Mucosa of stomach (tissue), 1 donor: Measurements from ENCODE around the gene RNASE4.
"Not testable (repeated sequence)": the region's sequence is repeated elsewhere in the genome, so short reads cannot be mapped to it uniquely, and the experiment has no call there.

Experiments
- H3K27me3 ChIP-seq: one replicate; pipeline ENCODE4 v1.7.0; 2013; ENCODE audit warnings: mild to moderate bottlenecking, low read length; ENCODE audit not compliant: control insufficient read depth, insufficient read depth
- H3K36me3 ChIP-seq: one replicate; pipeline ENCODE4 v1.7.0; 2013; ENCODE audit warnings: low read length; ENCODE audit not compliant: control insufficient read depth, insufficient read depth
- H3K4me1 ChIP-seq: one replicate; pipeline ENCODE4 v1.7.0; 2013; ENCODE audit warnings: mild to moderate bottlenecking, low read length; ENCODE audit not compliant: control insufficient read depth, insufficient read depth
- H3K4me3 ChIP-seq: one replicate; pipeline ENCODE4 v1.7.0; 2013; ENCODE audit warnings: low read length
- H3K9ac ChIP-seq: one replicate; pipeline ENCODE4 v1.7.0; 2013; ENCODE audit warnings: mild to moderate bottlenecking, low read length, moderate library complexity
- H3K9me3 ChIP-seq: one replicate; pipeline ENCODE4 v1.7.0; 2013; ENCODE audit warnings: mild to moderate bottlenecking, low read length, moderate library complexity; ENCODE audit not compliant: control insufficient read depth
- donor health status: Pancreatic carcinoma.

RNASE4 gene, protein sequence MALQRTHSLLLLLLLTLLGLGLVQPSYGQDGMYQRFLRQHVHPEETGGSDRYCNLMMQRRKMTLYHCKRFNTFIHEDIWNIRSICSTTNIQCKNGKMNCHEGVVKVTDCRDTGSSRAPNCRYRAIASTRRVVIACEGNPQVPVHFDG

DNA sequence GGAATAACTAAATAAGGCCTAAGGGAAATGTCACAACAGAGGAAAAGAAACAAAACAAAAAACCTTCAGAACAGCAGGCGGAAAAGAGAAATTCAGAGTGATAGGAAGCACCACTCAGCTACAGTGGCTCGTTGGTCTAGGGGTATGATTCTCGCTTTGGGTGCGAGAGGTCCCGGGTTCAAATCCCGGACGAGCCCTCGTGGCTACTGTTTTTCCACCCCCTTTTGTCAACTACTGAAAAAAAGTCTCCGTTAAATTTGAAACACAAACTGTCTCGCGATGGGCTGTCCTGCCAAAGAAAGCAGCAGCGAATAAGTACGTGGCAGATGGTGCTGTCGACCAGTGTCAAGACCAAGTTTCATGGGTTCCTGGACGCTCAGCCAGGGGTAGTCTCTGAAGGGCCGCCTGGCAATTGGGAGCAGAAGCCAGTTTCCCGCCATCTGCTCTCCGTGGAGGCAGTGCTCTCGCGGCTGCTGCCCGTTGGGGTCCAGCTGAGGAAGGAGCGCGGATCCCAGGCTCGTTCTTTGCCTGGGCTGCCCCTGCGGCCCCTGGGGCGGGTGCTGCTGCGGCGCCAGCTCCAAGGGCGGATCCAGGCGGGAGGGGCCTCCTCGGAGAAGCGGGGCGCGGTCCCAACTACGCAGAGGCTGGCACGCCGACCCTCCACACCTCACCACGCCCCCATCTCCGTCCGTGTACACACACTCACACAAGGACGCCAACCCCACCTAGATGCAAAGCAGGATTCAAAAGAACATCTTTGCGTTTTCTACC is at the start of gene RNASE4:
Gene RNASE4 (plus strand): TSS at position 670 of the 771 bp plus-strand sequence. CDS start 14,812 bp downstream, outside the sequence.
- Histone ChIP-seq H3K4me1 (peaks cover 35% of the 10 kb centered on the region), H3K27me3 (no peaks in the 10 kb centered on the region), H3K9me3 (no peaks in the 10 kb centered on the region), H3K4me3 (peak within 1 kb of the TSS; percentile 91), H3K36me3 (no peaks in the 10 kb centered on the region), H3K9ac (peak within 1 kb of the TSS; percentile 99)

DNA sequence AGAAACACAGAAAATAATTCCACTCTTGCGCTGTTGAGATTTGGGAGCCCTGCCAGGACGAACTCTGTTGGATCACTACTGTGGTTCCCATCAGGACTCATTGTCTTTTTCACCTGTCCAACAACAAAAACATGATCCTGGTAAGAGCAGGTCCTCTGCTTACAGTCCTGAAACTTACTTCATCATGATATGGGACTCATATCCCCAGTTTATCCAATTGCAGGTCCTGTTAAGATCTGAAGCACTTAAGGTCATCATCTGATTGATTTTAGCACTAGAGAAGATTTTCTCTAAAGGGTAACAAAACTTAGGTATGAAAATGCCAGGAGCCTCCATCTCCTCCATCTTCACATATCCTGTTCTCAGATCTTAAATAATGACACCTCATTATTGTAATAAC is 42.8 kb upstream of the RNASE4 start, which contains the start of gene OR6S1:
Gene OR6S1 (minus strand): TSS at position 101 of the 400 bp plus-strand sequence. CDS start 0 bp downstream, at position 101.
- Histone ChIP-seq H3K4me3 (no peak within 1 kb of the TSS), H3K9me3 (no peaks in the 10 kb centered on the region), H3K27me3 (peaks cover 10% of the 10 kb centered on the region), H3K9ac (no peak within 1 kb of the TSS), H3K4me1 (no peaks in the 10 kb centered on the region), H3K36me3 (no peaks in the 10 kb centered on the region)

DNA sequence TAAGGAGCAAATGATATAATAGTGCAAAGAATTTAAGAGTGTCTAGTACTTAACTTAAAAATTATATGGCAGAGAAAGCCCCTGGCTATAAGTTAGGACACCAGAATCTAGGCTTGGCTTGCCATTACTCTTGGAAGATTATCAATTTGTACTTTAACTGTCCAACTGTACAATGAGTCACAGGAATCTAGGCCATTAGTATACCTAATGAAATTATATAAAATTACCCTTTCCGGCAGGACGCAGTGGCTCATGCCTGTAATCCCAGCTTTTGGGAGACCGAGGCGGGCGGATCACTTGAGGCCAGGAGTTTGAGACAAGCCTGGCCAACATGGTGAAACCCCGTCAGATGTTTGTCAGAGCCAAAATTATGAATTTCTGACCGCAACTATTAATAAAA is 42.2 kb upstream of the RNASE4 start:
- H3K27me3 ChIP-seq: peaks cover 5% of the 10 kb centered on the region
- H3K4me1 ChIP-seq: no peaks in the 10 kb centered on the region
- H3K9me3 ChIP-seq: no peaks in the 10 kb centered on the region
- no peaks in the 10 kb centered on the region for H3K36me3 ChIP-seq
- no peak overlapping the region for H3K4me3 ChIP-seq
- H3K9ac ChIP-seq: no peak overlapping the region

DNA sequence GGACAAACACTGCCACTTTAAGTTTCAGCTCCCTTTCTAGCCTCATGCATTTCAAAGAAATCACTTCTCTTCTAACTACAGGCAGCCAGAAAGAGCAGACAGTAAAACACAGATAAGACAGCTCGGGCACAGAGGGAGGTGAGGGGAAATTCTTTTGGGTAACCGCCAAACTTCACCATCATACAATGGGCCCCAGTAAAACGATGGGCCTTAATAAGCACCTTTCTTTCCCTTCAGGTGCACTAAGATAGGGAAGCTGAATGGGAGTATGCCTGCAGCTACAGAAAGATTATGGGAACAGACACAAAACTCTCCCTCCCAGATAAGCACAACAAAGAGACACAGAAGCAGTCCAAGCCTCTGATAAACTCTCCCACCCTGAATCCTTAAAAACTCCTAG is 41.6 kb upstream of the RNASE4 start:
- not testable (repeated sequence) for H3K4me1 ChIP-seq, H3K36me3 ChIP-seq, H3K4me3 ChIP-seq, H3K9me3 ChIP-seq, H3K27me3 ChIP-seq, H3K9ac ChIP-seq

DNA sequence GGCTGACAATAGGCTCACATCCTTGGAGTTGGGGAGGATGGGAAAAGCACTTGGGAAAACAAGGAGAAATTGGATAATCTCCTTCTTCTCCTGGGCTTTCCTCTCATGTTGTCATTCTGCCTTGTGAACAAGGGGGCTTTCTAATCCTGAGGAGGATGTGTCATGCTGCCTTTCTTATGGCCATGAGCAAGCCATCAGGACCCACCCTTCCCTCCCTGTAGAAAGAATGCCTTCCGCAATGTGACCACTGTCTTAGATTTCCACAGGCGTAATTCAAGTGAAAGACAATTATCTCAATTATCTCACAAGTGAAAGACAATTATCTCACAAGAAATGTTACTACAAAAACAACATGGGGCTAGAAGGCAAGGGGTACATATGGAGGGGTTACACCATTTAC is 39.8 kb upstream of the RNASE4 start:
- H3K36me3 ChIP-seq: no peaks in the 10 kb centered on the region
- no peaks in the 10 kb centered on the region for H3K4me1 ChIP-seq
- H3K4me3 ChIP-seq: no peak overlapping the region
- peaks cover 4% of the 10 kb centered on the region for H3K27me3 ChIP-seq
- H3K9ac ChIP-seq: no peak overlapping the region
- H3K9me3 ChIP-seq: no peaks in the 10 kb centered on the region

DNA sequence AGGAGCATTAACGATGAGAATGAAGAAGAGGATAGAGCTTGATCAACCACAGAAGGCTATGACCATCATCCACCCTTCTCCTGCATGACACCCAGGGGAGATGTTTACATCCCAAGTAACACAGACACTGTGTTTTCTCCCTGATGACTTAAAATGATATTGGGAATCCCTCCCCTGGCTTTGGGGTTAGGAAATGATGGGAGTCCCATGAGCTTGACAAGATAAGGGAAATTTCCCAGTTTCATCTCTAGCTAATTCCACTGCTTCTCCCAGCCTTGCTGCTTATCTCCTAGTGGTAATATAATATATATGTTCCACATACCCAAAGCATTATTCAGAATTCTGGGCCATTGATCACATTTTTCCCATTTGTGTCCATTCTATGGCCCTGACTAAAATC is 38.9 kb upstream of the RNASE4 start:
- Histone ChIP-seq H3K4me3 (no peak overlapping the region), H3K4me1 (no peaks in the 10 kb centered on the region), H3K9me3 (no peaks in the 10 kb centered on the region), H3K27me3 (peaks cover 4% of the 10 kb centered on the region), H3K9ac (no peak overlapping the region), H3K36me3 (no peaks in the 10 kb centered on the region)

DNA sequence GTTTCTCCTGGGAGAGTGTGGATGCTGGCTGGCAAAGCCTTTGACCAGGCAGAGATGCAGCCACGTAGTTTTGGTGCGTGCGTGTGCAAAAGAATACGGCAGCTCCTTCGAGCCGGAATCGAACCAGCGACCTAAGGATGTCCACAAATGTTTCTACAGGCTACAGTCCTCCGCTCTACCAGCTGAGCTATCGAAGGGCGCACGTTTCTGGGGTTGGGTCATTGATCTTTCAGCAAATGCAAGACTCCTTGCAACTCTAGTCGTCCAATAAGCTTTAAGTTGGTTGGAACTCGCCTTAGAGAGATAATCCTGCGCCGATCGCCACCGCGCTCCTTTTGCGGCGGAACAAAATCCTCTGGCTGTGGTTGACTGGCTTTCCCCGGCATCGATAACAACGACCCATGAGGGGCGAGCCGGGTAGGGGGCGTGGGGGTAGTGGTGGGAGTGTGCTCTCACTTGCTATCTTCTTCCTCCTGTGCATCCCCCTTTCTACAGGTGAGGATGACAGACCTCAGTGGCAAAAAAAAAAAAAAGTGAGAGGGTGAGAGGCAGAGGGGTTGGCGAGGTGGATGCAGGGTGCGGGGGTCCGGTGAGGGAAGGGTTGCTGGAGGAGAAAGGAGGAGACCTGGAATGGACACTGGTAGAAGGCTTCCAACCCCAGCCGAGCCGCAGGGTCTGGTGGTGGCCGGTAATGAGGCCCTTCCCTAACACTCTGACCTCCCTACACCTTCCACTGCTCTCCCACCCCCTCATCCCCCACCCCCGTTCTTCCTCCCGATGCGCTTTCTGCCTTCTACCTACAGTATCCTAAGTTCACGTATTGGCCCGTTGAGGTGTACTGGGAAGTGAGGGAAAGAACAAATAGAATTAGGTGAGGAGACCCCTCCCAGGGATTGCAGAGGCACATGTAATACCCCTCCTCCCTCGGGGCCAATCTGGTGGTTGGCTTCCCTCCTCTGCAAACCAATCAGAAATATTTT is 31.1 kb upstream of the RNASE4 start:
- no peaks in the 10 kb centered on the region for H3K4me1 ChIP-seq
- peaks cover 50% of the 10 kb centered on the region for H3K27me3 ChIP-seq
- no peak overlapping the region for H3K9ac ChIP-seq
- H3K4me3 ChIP-seq: no peak overlapping the region
- H3K9me3 ChIP-seq: no peaks in the 10 kb centered on the region
- H3K36me3 ChIP-seq: no peaks in the 10 kb centered on the region

DNA sequence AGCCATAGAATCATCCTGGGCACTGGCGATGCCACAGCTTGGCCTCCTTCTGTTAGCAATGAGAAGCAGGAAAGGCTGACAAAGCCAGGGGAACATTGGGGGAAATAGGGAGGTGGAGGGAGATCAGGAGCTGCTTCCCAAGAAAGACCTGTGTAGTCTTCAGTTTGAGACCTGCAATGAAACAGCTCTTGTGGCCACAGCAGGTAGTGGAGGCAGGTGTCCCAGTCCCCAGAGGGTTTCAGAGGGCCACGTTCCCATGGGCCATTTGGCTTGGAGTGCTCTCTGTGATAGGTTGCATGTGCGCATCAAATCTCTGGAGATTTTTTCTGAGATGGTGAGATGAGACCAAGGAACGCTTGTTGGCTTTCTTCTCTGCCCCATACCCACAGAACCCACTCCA is 28.5 kb upstream of the RNASE4 start:
- H3K27me3 ChIP-seq: peaks cover 50% of the 10 kb centered on the region
- H3K9ac ChIP-seq: no peak overlapping the region
- no peaks in the 10 kb centered on the region for H3K36me3 ChIP-seq
- H3K4me3 ChIP-seq: no peak overlapping the region
- no peaks in the 10 kb centered on the region for H3K9me3 ChIP-seq
- H3K4me1 ChIP-seq: no peaks in the 10 kb centered on the region

DNA sequence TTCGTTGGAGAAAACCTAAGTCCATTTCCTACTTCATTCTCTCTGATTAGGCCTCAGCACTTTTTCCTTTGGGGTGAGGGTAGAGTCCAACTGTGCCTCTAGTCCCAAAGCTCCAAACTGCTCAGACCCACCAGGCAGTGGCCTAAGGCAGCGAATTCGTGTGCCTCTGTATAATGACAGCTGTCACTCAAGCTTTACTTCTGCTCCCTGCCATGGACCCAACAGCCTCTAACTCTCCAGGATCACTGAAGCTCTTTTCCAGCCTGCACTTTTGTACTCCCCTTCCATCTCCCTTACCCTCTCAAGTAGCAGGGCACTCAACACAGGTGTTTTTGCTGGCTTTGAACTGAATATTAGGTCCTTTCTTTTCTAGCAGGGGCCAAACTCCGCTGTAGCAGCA is 28.1 kb upstream of the RNASE4 start:
- no peaks in the 10 kb centered on the region for H3K4me1 ChIP-seq
- H3K4me3 ChIP-seq: no peak overlapping the region
- peaks cover 49% of the 10 kb centered on the region for H3K27me3 ChIP-seq

DNA sequence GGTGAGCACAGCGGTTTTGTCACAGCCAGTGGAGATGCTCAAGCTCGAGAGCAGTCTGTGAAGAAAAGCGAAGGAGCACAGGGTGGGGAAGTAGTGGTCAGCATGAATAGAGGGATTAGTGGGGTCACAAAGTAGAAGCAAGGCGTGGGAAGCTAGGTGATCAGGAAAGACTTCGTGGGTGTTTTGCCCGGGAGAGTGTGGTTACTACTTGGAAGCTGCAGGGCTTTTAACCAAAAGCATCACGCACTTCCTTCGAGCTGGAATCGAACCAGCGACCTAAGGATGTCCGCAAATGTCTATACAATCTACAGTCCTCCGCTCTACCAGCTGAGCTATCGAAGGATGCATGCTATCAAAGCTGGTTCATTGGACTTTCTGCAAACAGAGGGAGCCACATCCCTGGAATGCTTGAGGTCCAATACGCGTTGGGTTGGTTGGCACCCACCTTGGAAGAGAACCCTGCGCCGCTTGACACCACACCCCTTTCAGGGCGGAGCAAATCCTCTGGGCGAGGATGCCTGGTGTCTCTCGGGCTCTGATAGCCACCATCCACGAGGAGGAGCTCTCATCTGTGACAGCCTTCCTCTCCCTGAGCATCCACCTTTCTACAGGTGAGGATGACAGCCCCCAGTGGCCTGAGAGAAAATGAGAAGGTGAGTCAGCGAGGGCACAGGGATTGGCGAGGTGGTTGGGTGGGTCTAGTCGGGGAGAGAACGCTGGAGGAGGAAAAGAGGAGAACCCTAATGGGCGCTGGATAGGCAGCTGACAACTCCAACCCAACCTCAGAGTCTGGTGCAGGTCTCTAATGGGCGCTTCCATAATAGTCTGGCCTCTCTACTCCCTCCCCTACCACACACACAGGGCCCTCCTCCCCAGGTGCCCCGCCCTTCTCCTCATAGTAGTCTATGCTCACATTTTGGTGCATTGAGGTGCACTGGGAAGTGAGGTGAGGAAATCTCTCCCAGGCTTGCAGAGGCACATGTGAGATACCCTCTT is 26.8 kb upstream of the RNASE4 start:
- no peak overlapping the region for H3K9ac ChIP-seq
- H3K9me3 ChIP-seq: no peaks in the 10 kb centered on the region
- no peaks in the 10 kb centered on the region for H3K4me1 ChIP-seq
- H3K36me3 ChIP-seq: no peaks in the 10 kb centered on the region
- H3K4me3 ChIP-seq: no peak overlapping the region
- peaks cover 39% of the 10 kb centered on the region for H3K27me3 ChIP-seq

More for the DNA sequence above, 28.1 kb upstream of the RNASE4 start:
- Histone ChIP-seq H3K36me3 (no peaks in the 10 kb centered on the region), H3K9me3 (no peaks in the 10 kb centered on the region), H3K9ac (no peak overlapping the region)

DNA sequence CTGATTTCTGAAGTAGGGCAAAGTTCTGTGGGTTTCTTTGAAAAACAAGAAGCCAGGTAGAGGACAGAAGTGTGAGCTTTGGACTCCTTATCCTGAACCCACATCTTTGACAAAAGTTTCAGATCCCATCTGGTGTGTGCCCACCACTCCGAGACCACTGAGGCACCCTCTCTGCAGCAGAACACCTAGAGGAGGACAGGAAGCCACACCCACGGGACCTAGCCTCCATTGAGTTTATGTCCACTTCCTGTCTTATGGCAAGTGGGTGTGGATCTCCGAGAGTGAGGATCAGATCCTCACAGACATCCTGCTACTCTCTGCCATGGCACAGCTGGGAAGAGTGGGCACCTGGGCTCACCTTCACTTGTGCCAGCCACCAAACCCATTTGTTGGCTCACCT is 26.1 kb upstream of the RNASE4 start:
- Histone ChIP-seq H3K9me3 (no peaks in the 10 kb centered on the region), H3K9ac (no peak overlapping the region), H3K4me3 (no peak overlapping the region), H3K36me3 (no peaks in the 10 kb centered on the region), H3K4me1 (peaks cover 3% of the 10 kb centered on the region), H3K27me3 (peaks cover 32% of the 10 kb centered on the region)
